ENCODE data around the gene LTBP3. TPM values are rescaled to one million over a fixed set of nuclear protein-coding genes. Genes with fewer than 3 reads are reported as not detected.

LTBP3 gene
- total and polyA plus RNA-seq, 2 of the 13 experiments (the other 11 are each of a cell fraction or from before 2014, with no cell fraction given) = 12.2 to 68.1 TPM

- TF ChIP-seq MED1 (CRISPR knock-in tag; IDR thresholded peaks at IDR 0.05) = no peak
- no peak for TF ChIP-seq ZBTB10 (CRISPR knock-in tag; IDR thresholded peaks at IDR 0.05; ENCODE audit: borderline replicate concordance)
- TF ChIP-seq CTCF (CRISPR knock-in tag; IDR thresholded peaks at IDR 0.05) = peak; percentile 53
- 0 out of 2 replicates have a peak, but pooled peaks have one; percentile 16 for TF ChIP-seq MYC (CRISPR knock-in tag; IDR thresholded peaks at IDR 0.05; ENCODE audit: borderline replicate concordance)
- TF ChIP-seq ZNF841 (CRISPR knock-in tag; IDR thresholded peaks at IDR 0.05; ENCODE audit: borderline replicate concordance) = no peak
- TF ChIP-seq ZNF12 (CRISPR knock-in tag; IDR thresholded peaks at IDR 0.05) = no peak
- TF ChIP-seq JUN (CRISPR knock-in tag; IDR thresholded peaks at IDR 0.05) = 0 out of 2 replicates have a peak, but pooled peaks have one; percentile 10
- no peak for TF ChIP-seq ZBTB1 (CRISPR knock-in tag; IDR thresholded peaks at IDR 0.05; ENCODE audit: borderline replicate concordance)
- TF ChIP-seq SALL1 (CRISPR knock-in tag; IDR thresholded peaks at IDR 0.05) = no peak
- no peak for TF ChIP-seq LBX2 (CRISPR knock-in tag; IDR thresholded peaks at IDR 0.05; ENCODE audit: borderline replicate concordance)
- no peak for TF ChIP-seq ZNF644 (CRISPR knock-in tag; IDR thresholded peaks at IDR 0.05; ENCODE audit: low read depth)
- no peak for TF ChIP-seq ZNF251 (CRISPR knock-in tag; IDR thresholded peaks at IDR 0.05)
- TF ChIP-seq NKX3-1 (CRISPR knock-in tag; IDR thresholded peaks at IDR 0.05) = no peak
- TF ChIP-seq ADNP (CRISPR knock-in tag; IDR thresholded peaks at IDR 0.05) = 0 out of 2 replicates have a peak, but pooled peaks have one; percentile 49
- TF ChIP-seq GPBP1L1 (CRISPR knock-in tag; IDR thresholded peaks at IDR 0.05) = no peak
- no peak for TF ChIP-seq PRDM10 (CRISPR knock-in tag; IDR thresholded peaks at IDR 0.05; ENCODE audit: low read depth)
- peak; percentile 61 for TF ChIP-seq ZFX (CRISPR knock-in tag; IDR thresholded peaks at IDR 0.05; ENCODE audit: low read depth)
- no peak for TF ChIP-seq KAT8 (CRISPR knock-in tag; IDR thresholded peaks at IDR 0.05)
- TF ChIP-seq ZNF781 (CRISPR knock-in tag; IDR thresholded peaks at IDR 0.05; ENCODE audit: borderline replicate concordance, not compliant biosample characterization) = peak; percentile 49
- 0 out of 2 replicates have a peak, but pooled peaks have one; percentile 13 for TF ChIP-seq ZFP90 (CRISPR knock-in tag; IDR thresholded peaks at IDR 0.05; ENCODE audit: borderline replicate concordance)
These were observed 861 bp upstream of the LTBP3 start (continued) for GRCh38 chr11:65558930-65559509.
